OCI-LY3 (cell line): ENCODE measurements around the gene DUSP9.

Experiments
- H2AFZ ChIP-seq: fragments of 200-600, 300-600 bp; shearing (Covaris generic); 2 replicates; pipeline ENCODE4 v1.6.0; 2014; ENCODE audit warnings: antibody characterized with exemption, low read depth, low read length
- H3K27ac ChIP-seq: fragments of 200-600, 300-600 bp; sonication (generic); 2 replicates; pipeline ENCODE4 v1.5.1; 2014; ENCODE audit warnings: mild to moderate bottlenecking, low read length, moderate library complexity, mixed read lengths
- H3K27me3 ChIP-seq: fragments of 200-600, 300-600 bp; sonication (generic); 2 replicates; pipeline ENCODE4 v1.6.1; 2014; ENCODE audit warnings: low read depth, low read length, mixed read lengths
- H3K36me3 ChIP-seq: fragments of 200-600, 300-600 bp; sonication (generic); replicated peaks from 2 replicates; pipeline ENCODE3; 2014; ENCODE audit warnings: low read depth, low read length, mixed read lengths
- H3K4me1 ChIP-seq: fragments of 300-600, 200-600 bp; sonication (generic); 2 replicates; pipeline ENCODE4 v1.6.1; 2014; ENCODE audit warnings: low read length, mixed read lengths
- H3K4me2 ChIP-seq: fragments of 200-600, 300-600 bp; sonication (generic); 2 replicates; pipeline ENCODE4 v1.6.1; 2014; ENCODE audit warnings: low read length, mixed read lengths
- H3K4me3 ChIP-seq: fragments of 300-600, 200-600 bp; sonication (generic); 2 replicates; pipeline ENCODE4 v1.5.1; 2014; ENCODE audit warnings: antibody characterized with exemption, mild to moderate bottlenecking, low read length, moderate library complexity
- H3K79me2 ChIP-seq: fragments of 300-600, 200-600 bp; shearing (Covaris generic); 2 replicates; pipeline ENCODE4 v1.6.1; 2014; ENCODE audit warnings: mild to moderate bottlenecking, low read length, mixed read lengths
- H3K9ac ChIP-seq: fragments of 300-600, 200-600 bp; shearing (Covaris generic); 2 replicates; pipeline ENCODE4 v1.6.0; 2014; ENCODE audit warnings: mild to moderate bottlenecking, low read length, moderate library complexity
- H3K9me3 ChIP-seq: fragments of 200-600, 300-600 bp; shearing (Covaris generic); 2 replicates; pipeline ENCODE4 v1.6.1; 2014; ENCODE audit warnings: low read length, mixed read lengths; ENCODE audit not compliant: insufficient read depth
- H4K20me1 ChIP-seq: fragments of 200-600, 300-600 bp; sonication (generic); 2 replicates; pipeline ENCODE4 v1.6.1; 2016; ENCODE audit warnings: low read length, mixed read lengths; ENCODE audit not compliant: insufficient read depth
- EZH2phosphoT487 ChIP-seq: fragments of 200-600 bp; shearing (Covaris generic); IDR thresholded peaks from 2 replicates; pipeline ENCODE4 v1.6.1; 2018; ENCODE audit warnings: antibody characterized with exemption, mixed run types, low read depth
- TF ChIP-seq, protein P1 (sequence below): fragments of 200-600, 300-600 bp; sonication (generic); IDR thresholded peaks from 2 replicates; pipeline ENCODE4 v1.5.1; 2014; ENCODE audit warnings: antibody characterized with exemption, low read length, low read depth

The DUSP9 gene

DNA sequence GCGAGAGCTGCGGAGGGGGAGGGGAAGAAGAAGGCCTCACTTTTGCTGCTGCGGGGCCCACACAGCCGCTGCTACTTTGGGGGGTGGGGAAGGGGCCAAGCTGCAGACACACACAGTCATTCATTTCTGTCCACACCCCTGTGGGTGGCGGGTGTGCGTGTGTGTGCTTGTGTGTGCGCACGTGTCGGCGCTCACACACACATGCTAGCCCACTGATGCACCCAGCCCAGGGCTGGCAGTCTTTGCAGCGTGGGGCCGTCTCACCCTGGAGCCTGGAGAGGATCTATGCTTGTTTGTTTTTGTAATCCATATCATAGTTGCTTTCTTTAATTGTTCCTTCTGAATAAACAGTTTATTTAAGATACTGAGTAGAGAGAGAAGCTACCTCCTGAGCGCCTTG, 4.0 kb downstream of the DUSP9 start:
- H3K9me3 ChIP-seq: no peaks in the 10 kb centered on the region
- H3K4me2 ChIP-seq: no peak overlapping the region
- no peak overlapping the region for H3K9ac ChIP-seq
- TF ChIP-seq EZH2phosphoT487: no peak
- TF ChIP-seq, protein P1, sequence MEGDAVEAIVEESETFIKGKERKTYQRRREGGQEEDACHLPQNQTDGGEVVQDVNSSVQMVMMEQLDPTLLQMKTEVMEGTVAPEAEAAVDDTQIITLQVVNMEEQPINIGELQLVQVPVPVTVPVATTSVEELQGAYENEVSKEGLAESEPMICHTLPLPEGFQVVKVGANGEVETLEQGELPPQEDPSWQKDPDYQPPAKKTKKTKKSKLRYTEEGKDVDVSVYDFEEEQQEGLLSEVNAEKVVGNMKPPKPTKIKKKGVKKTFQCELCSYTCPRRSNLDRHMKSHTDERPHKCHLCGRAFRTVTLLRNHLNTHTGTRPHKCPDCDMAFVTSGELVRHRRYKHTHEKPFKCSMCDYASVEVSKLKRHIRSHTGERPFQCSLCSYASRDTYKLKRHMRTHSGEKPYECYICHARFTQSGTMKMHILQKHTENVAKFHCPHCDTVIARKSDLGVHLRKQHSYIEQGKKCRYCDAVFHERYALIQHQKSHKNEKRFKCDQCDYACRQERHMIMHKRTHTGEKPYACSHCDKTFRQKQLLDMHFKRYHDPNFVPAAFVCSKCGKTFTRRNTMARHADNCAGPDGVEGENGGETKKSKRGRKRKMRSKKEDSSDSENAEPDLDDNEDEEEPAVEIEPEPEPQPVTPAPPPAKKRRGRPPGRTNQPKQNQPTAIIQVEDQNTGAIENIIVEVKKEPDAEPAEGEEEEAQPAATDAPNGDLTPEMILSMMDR: no peak
- H3K27ac ChIP-seq: no peak overlapping the region
- H4K20me1 ChIP-seq: no peaks in the 10 kb centered on the region
- no peaks in the 10 kb centered on the region for H3K36me3 ChIP-seq
- no peaks in the 10 kb centered on the region for H3K79me2 ChIP-seq
- no peaks in the 10 kb centered on the region for H3K27me3 ChIP-seq
- no peak overlapping the region for H3K4me3 ChIP-seq
- H3K4me1 ChIP-seq: no peaks in the 10 kb centered on the region
- H2AFZ ChIP-seq: no peak overlapping the region

DNA sequence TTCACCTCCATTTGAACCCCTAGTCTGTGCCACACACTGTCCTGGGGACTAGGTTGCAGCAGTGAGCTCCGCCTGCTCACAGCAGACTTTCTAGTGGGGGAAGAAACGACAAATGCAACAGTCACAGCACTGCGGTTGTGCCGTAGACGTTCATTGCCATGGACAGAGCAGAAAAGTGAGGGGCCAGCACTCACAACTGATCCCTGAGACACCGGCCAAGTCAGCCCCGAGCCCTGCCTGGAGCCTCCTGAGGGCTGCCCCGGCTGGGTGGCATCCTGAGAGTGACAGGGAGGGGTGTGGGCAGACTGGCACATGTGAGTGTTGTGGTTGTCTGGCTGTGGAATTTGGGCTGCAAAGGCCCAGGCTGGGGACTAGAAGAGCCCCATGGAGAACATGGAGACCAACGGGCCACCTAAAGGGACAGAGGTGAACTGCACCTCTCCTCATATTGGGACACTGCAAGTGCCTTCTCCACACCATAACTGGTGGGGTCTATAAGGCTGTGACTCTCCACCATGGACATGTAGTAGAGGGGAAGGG, 4.6 kb downstream of the DUSP9 start:
- no peaks in the 10 kb centered on the region for H3K9me3 ChIP-seq
- H3K4me1 ChIP-seq: no peaks in the 10 kb centered on the region
- no peaks in the 10 kb centered on the region for H4K20me1 ChIP-seq
- TF ChIP-seq, protein P1: peak; percentile 32
- no peak for TF ChIP-seq EZH2phosphoT487
- no peaks in the 10 kb centered on the region for H3K36me3 ChIP-seq
- no peak overlapping the region for H3K4me2 ChIP-seq
- no peak overlapping the region for H3K4me3 ChIP-seq
- no peaks in the 10 kb centered on the region for H3K27me3 ChIP-seq
- H3K79me2 ChIP-seq: no peaks in the 10 kb centered on the region
- no peak overlapping the region for H3K27ac ChIP-seq
- no peak overlapping the region for H2AFZ ChIP-seq
- H3K9ac ChIP-seq: no peak overlapping the region

DNA sequence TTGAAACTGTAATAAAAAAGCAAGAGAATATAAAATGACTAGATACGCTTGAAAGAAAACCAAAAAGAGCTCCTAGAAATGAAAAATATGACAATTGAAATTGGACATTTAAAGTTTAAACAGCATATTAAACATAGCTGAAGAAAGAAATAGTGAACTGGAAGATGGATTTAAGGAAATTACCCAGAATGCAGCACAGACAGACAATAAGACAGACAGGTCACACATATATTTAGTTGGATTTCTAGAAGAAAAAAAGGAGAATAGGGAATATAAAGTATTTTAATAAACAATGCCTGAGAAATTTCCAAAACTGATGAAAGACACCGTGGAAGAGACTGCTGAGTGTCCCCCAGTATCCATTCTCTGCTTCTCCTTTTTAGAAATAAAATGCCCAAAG, 6.6 kb downstream of the DUSP9 start:
- no peak overlapping the region for H3K4me3 ChIP-seq
- H3K36me3 ChIP-seq: no peaks in the 10 kb centered on the region
- H3K27me3 ChIP-seq: no peaks in the 10 kb centered on the region
- no peaks in the 10 kb centered on the region for H4K20me1 ChIP-seq
- H3K4me1 ChIP-seq: no peaks in the 10 kb centered on the region
- no peaks in the 10 kb centered on the region for H3K9me3 ChIP-seq
- H3K9ac ChIP-seq: no peak overlapping the region
- H3K27ac ChIP-seq: no peak overlapping the region
- H3K79me2 ChIP-seq: no peaks in the 10 kb centered on the region
- H3K4me2 ChIP-seq: no peak overlapping the region
- no peak overlapping the region for H2AFZ ChIP-seq
- TF ChIP-seq EZH2phosphoT487: no peak
- TF ChIP-seq, protein P1: no peak

DNA sequence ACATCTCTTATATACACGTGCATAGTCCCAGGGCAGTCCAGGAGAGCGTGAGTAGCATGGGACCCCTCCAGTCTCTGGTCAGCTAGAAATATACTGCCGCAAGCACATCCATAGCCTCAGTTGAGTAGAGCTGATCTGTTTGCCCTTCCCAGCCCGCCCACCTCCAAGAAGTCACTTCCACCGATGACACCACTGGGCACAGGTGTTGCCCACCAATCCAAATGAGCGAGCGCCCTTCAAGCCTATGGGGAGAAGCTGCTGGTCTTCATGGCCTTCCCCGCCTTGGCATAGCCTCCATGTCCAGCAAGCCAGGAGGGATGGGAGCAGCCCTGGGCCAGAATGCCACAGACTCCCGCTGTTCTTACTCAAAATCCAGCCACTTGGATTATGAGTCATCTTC, 10.2 kb downstream of the DUSP9 start:
- Histone ChIP-seq H3K9ac (no peak overlapping the region), H3K27me3 (peaks cover 8% of the 10 kb centered on the region; the same call in 1 of the 2 replicates)

More for the DNA sequence above, 10.2 kb downstream of the DUSP9 start:
- Histone ChIP-seq H4K20me1 (no peaks in the 10 kb centered on the region), H3K4me1 (no peaks in the 10 kb centered on the region; the same call in 1 of the 2 replicates), H3K27ac (no peak overlapping the region), H2AFZ (no peak overlapping the region), H3K9me3 (no peaks in the 10 kb centered on the region), H3K79me2 (no peaks in the 10 kb centered on the region), H3K4me2 (no peak overlapping the region), H3K36me3 (no peaks in the 10 kb centered on the region), H3K4me3 (no peak overlapping the region)
- no peak for TF ChIP-seq EZH2phosphoT487
- TF ChIP-seq, protein P1: no peak
